Upper lobe of right lung (tissue), 1 donor: ENCODE data around the gene OLFM2. TPM values are rescaled to one million over a fixed set of nuclear protein-coding genes. Genes with fewer than 3 reads are reported as not detected.

ENCODE experiments used
- ATAC-seq: fragments of 200-7000 bp; cut with Tn5 transposase; one replicate; pipeline ENCODE4 v1.9.1; 2020; ENCODE audit warnings: mild to moderate bottlenecking, moderate library complexity
- DNase-seq: peaks from one replicate; pipeline ENCODE4 v3.0.0-alpha.2; 2020
- H3K27ac ChIP-seq: fragments of 200-600 bp; one replicate; pipeline ENCODE4 v1.8.0; 2022
- H3K27me3 ChIP-seq: fragments of 200-600 bp; one replicate; pipeline ENCODE4 v1.8.0; 2022; ENCODE audit warnings: mild to moderate bottlenecking
- H3K36me3 ChIP-seq: fragments of 200-600 bp; one replicate; pipeline ENCODE4 v1.8.0; 2022
- H3K4me1 ChIP-seq: fragments of 200-600 bp; one replicate; pipeline ENCODE4 v1.8.0; 2022
- H3K4me3 ChIP-seq: fragments of 200-600 bp; one replicate; pipeline ENCODE4 v1.8.0; 2022; ENCODE audit warnings: mild to moderate bottlenecking
- H3K9me3 ChIP-seq: fragments of 200-600 bp; one replicate; pipeline ENCODE4 v1.8.0; 2022
- intact Hi-C: fragments of 100-400 bp; cut with DNase I; formaldehyde crosslinking; loops from one replicate; pipeline ENCODE4 v1.11.0; 2022
- total RNA-seq: library from RNA; stranded (reverse); fragmentation: NEBNext Ultra II Directional; extraction: Animal tissue kit (Norgen Biotek cat#: 25700); gene quantifications from one replicate; pipeline ENCODE4 v1.2.1, GENCODE V29; 2021
- TF ChIP-seq, protein P1 (sequence below): fragments of 200-600 bp; IDR thresholded peaks from one replicate; pipeline ENCODE4 v1.8.0; 2022; ENCODE audit warnings: antibody characterized with exemption
- donor health status: DM: no; HTN: yes; CAD: no; lungs with severe emphysema.

Gene OLFM2
- total RNA-seq, 1 donor from 2014 or later = 14.6 TPM

DNA sequence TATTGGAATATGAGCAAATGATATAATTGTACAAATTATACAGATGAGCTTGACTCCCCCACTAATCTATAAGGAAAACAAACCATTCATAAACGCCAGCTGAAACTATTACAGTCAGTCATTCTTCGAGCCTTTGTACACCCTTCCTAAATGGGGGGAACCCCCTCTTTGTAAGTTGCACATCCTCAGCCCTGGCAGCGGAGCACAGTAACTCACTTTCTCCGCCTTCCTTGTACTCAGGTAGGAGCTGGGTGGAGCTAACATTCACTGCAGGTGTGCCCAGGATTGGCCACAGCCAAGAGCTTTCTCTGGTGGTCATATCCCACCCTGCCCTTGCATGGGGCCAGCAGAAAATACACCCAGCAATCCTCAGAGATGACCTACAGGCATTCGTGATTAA lies 72.6 kb downstream of the OLFM2 start:
- no peak for ATAC-seq
- intact Hi-C loops = no loop called here
- TF ChIP-seq, protein P1, sequence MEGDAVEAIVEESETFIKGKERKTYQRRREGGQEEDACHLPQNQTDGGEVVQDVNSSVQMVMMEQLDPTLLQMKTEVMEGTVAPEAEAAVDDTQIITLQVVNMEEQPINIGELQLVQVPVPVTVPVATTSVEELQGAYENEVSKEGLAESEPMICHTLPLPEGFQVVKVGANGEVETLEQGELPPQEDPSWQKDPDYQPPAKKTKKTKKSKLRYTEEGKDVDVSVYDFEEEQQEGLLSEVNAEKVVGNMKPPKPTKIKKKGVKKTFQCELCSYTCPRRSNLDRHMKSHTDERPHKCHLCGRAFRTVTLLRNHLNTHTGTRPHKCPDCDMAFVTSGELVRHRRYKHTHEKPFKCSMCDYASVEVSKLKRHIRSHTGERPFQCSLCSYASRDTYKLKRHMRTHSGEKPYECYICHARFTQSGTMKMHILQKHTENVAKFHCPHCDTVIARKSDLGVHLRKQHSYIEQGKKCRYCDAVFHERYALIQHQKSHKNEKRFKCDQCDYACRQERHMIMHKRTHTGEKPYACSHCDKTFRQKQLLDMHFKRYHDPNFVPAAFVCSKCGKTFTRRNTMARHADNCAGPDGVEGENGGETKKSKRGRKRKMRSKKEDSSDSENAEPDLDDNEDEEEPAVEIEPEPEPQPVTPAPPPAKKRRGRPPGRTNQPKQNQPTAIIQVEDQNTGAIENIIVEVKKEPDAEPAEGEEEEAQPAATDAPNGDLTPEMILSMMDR = no peak

DNA sequence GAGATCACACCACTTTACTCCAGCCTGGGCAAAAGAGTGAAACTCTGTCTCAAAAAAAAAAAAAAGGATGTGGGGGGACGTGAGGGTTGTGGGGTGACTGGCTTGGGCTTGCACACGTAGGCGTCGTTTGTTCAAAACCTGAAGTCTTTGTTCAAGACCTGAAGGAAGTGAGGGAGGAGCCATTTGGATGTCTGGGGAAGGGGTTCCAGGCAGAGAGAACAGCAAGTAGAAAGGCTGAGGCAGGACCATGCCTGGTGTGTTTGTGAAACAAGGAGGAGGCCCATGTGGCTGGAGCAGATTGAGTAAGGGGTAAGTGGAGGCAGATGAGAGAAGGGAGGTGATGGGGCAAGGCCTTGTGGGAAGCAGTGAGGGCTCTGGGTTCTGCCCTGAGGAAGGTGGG lies 73.4 kb downstream of the OLFM2 start:
- no peaks in the 10 kb centered on the region for H3K36me3 ChIP-seq
- ATAC-seq = no peak
- no peak for DNase-seq
- intact Hi-C loops = no loop called here
- H3K4me3 ChIP-seq = no peak overlapping the region
- no peaks in the 10 kb centered on the region for H3K4me1 ChIP-seq
- no peaks in the 10 kb centered on the region for H3K9me3 ChIP-seq
- no peak overlapping the region for H3K27ac ChIP-seq
- TF ChIP-seq, protein P1 = no peak
- no peaks in the 10 kb centered on the region for H3K27me3 ChIP-seq

More for the DNA sequence above, 72.6 kb downstream of the OLFM2 start:
- Histone ChIP-seq H3K9me3 (no peaks in the 10 kb centered on the region), H3K4me3 (no peak overlapping the region), H3K36me3 (no peaks in the 10 kb centered on the region), H3K4me1 (no peaks in the 10 kb centered on the region), H3K27me3 (no peaks in the 10 kb centered on the region), H3K27ac (no peak overlapping the region)
- no peak for DNase-seq

GRCh38 chr19:9861503-9861902 lies 74.8 kb downstream of the OLFM2 start:
- Histone ChIP-seq H3K36me3 (no peaks in the 10 kb centered on the region), H3K27me3 (no peaks in the 10 kb centered on the region), H3K27ac (no peak overlapping the region), H3K4me1 (no peaks in the 10 kb centered on the region), H3K4me3 (no peak overlapping the region), H3K9me3 (no peaks in the 10 kb centered on the region)
- intact Hi-C loops = no loop called here
- ATAC-seq = no peak
- TF ChIP-seq, protein P1 = no peak
- no peak for DNase-seq

DNA sequence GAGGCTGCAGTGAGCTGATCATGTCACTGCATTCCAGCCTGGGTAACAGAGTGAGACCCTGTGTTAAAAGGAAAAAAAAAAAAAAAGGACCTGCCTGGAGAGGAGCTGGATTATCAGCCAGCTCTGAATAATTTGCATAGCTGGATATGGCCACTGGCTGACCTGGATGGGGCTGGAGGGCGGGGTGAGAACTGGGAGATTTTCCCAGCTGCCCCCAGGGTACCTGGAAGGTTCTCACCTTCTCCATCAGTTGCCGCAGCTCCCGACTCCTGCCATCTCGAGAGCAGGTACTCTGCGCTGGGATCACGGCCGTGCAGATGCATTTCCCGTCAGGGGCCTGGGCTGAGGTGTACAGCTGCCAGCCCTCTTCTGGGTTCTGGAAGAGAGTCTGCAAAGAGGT lies 75.9 kb downstream of the OLFM2 start:
- intact Hi-C loops = no loop called here
- ATAC-seq = no peak
- TF ChIP-seq, protein P1 = no peak
- H3K27ac ChIP-seq = no peak overlapping the region
- no peaks in the 10 kb centered on the region for H3K9me3 ChIP-seq
- H3K36me3 ChIP-seq = no peaks in the 10 kb centered on the region
- H3K27me3 ChIP-seq = no peaks in the 10 kb centered on the region
- no peak overlapping the region for H3K4me3 ChIP-seq
- no peak for DNase-seq
- H3K4me1 ChIP-seq = no peaks in the 10 kb centered on the region

GRCh38 chr19:9858766-9859165 lies 77.5 kb downstream of the OLFM2 start:
- H3K9me3 ChIP-seq = no peaks in the 10 kb centered on the region
- no peaks in the 10 kb centered on the region for H3K27me3 ChIP-seq
- DNase-seq (no peak), ATAC-seq (no peak)
- no peaks in the 10 kb centered on the region for H3K4me1 ChIP-seq
- TF ChIP-seq, protein P1 = no peak
- no peaks in the 10 kb centered on the region for H3K36me3 ChIP-seq
- H3K27ac ChIP-seq = no peak overlapping the region
- intact Hi-C loops = no loop called here
- no peak overlapping the region for H3K4me3 ChIP-seq
